Measurements from ENCODE around the gene HOXA9. TPM values are rescaled to one million over a fixed set of nuclear protein-coding genes. Genes with fewer than 3 reads are reported as not detected.

The HOXA9 gene
- polyA plus RNA-seq, 2 of the 4 experiments (the other 2 are of a cell fraction), result 1.4 TPM

- DNase-seq (ENCODE audit: low read depth in 1 of 2, low spot score in 1 of 2) (no peak), ATAC-seq (no peak), FAIRE-seq (no peak)
- Histone ChIP-seq H3K4me3 (no peak overlapping the region), H3K4me1 (peaks cover 12% of the 10 kb centered on the region; the same call in 2 of the 3 replicates), H3K4me2 (no peak overlapping the region), H3K9me3 (no peaks in the 10 kb centered on the region), H3K27ac (no peak overlapping the region)
- WGBS (ENCODE audit: missing lambda C conversion rate), result 87% methylated on average over 43 of the region's 52 CpGs
- POLR2A ChIA-PET, result no interaction called here
- TF ChIP-seq HOXB5 (CRISPR knock-in tag; IDR thresholded peaks at IDR 0.05) (no peak), HOXA7 (CRISPR knock-in tag; IDR thresholded peaks at IDR 0.05) (no peak), HDAC2 (IDR thresholded peaks at IDR 0.05) (no peak), FOSL2 (IDR thresholded peaks at IDR 0.05) (no peak), FOSL2 (CRISPR knock-in tag; IDR thresholded peaks at IDR 0.05) (no peak), NPAS2 (CRISPR knock-in tag; IDR thresholded peaks at IDR 0.05; ENCODE audit: borderline replicate concordance) (no peak), HEYL (CRISPR knock-in tag; IDR thresholded peaks at IDR 0.05) (no peak), ELK1 (IDR thresholded peaks at IDR 0.05; ENCODE audit: low read depth, low read length) (no peak), CBX2 (IDR thresholded peaks at IDR 0.05; ENCODE audit: borderline replicate concordance, low read depth) (no peak), GATA3 (IDR thresholded peaks at IDR 0.05; ENCODE audit: borderline replicate concordance) (no peak), RFX5 (IDR thresholded peaks at IDR 0.05) (no peak), SREBF2 (IDR thresholded peaks at IDR 0.05) (no peak)
- CTCF ChIA-PET, result interaction anchor here (1.1 to 3.8 kb wide), 6 partner anchors 12 to 881 kb away, joined by 3 to 48 read pairs (median 8); no protein-coding TSS in a partner anchor
Observed at GRCh38 chr7:27212497-27213432, 47.4 kb upstream of the HOXA9 start.

GRCh38 chr7:27211764-27212204 lies 46.4 kb upstream of the HOXA9 start:
- TF ChIP-seq JUNB (IDR thresholded peaks at IDR 0.05) (no peak), HOXB5 (CRISPR knock-in tag; IDR thresholded peaks at IDR 0.05) (no peak), RNF2 (IDR thresholded peaks at IDR 0.05; ENCODE audit: borderline replicate concordance, low read depth) (peak; percentile 53; the same call in 1 of the 2 replicates), CBX8 (IDR thresholded peaks at IDR 0.05) (0 out of 2 replicates have a peak, but pooled peaks have one; percentile 54)
- FAIRE-seq (no peak), DNase-seq (ENCODE audit: low read depth in 1 of 2, low spot score in 1 of 2) (no peak), ATAC-seq (no peak)
- no peak overlapping the region for H3K27ac ChIP-seq
- no peaks in the 10 kb centered on the region for H3K9me3 ChIP-seq
- no peak overlapping the region for H3K4me2 ChIP-seq
- 84% methylated on average over 3 of the region's 3 CpGs for WGBS (ENCODE audit: missing lambda C conversion rate)
- CTCF ChIA-PET, result interaction anchor here (1.0 to 3.8 kb wide), 19 partner anchors 7 to 885 kb away, joined by 3 to 48 read pairs (median 12); partner anchors contain the start of gene HOXA13
- peaks cover 12% of the 10 kb centered on the region; the same call in 2 of the 3 replicates for H3K4me1 ChIP-seq
- H3K4me3 ChIP-seq, result no peak overlapping the region
- POLR2A ChIA-PET, result no interaction called here

DNA sequence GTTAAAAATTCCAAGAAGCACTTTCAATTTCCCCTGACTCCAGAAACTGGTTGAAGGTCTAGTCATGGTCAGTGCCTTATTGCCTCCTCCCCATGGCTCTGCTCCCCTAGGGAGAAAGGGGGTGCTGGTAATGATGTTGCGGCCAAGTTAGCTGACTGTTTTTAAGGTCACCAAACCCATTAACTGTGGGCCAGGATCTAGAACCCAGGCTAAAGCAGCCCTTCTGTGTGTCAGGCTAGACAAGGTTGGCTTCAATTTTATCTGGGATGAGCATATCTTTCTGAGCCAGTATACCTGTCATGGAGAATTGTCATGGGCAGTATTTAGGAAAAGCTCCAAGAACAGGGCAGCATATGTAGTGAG lies 45.7 kb upstream of the HOXA9 start:
- FAIRE-seq (no peak), DNase-seq (ENCODE audit: low read depth in 1 of 2, low spot score in 1 of 2) (no peak), ATAC-seq (no peak)
- Histone ChIP-seq H3K27ac (peak overlapping the region; percentile 50 to 69; a peak in 4 of 6 replicates), H3K4me3 (no peak overlapping the region), H3K4me1 (peaks cover 12% of the 10 kb centered on the region; the same call in 2 of the 3 replicates), H3K4me2 (peak overlapping the region; percentile 72), H3K9me3 (no peaks in the 10 kb centered on the region)
- no peak for TF ChIP-seq CBX8 (IDR thresholded peaks at IDR 0.05)
- TF ChIP-seq KDM1A (IDR thresholded peaks at IDR 0.05; ENCODE audit: low read depth), result no peak
- TF ChIP-seq HOXB5 (CRISPR knock-in tag; IDR thresholded peaks at IDR 0.05), result no peak
- no peak for TF ChIP-seq HOXB13 (CRISPR knock-in tag; IDR thresholded peaks at IDR 0.05; ENCODE audit: low read depth)
- TF ChIP-seq POLR2A (IDR thresholded peaks at IDR 0.05; ENCODE audit: low read length), result no peak
- TF ChIP-seq EHF (CRISPR knock-in tag; IDR thresholded peaks at IDR 0.05), result no peak
- TF ChIP-seq NPAS2 (CRISPR knock-in tag; IDR thresholded peaks at IDR 0.05; ENCODE audit: borderline replicate concordance), result no peak
- TF ChIP-seq, protein P1, sequence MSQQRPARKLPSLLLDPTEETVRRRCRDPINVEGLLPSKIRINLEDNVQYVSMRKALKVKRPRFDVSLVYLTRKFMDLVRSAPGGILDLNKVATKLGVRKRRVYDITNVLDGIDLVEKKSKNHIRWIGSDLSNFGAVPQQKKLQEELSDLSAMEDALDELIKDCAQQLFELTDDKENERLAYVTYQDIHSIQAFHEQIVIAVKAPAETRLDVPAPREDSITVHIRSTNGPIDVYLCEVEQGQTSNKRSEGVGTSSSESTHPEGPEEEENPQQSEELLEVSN (IDR thresholded peaks at IDR 0.05; ENCODE audit: borderline replicate concordance, low read depth), result no peak
- POLR2A ChIA-PET, result no interaction called here
- CTCF ChIA-PET, result interaction anchor here (0.6 to 3.8 kb wide), 41 partner anchors 8 to 886 kb away, joined by 3 to 48 read pairs (median 5); partner anchors contain the start of genes EVX1 and HOXA13
- WGBS (ENCODE audit: missing lambda C conversion rate), result 81% methylated on average over 1 of the region's 1 CpG

All from A549 (cell line).